ENCODE results near the gene ZNF213. TPM values are rescaled to one million over a fixed set of nuclear protein-coding genes. Genes with fewer than 3 reads are reported as not detected.

The ZNF213 gene
- polyA plus RNA-seq, 1 donor (not counting 4 experiments of a cell fraction or from before 2014, with no cell fraction given): 0.51 TPM

- Histone ChIP-seq H3K9ac (ENCODE audit: control insufficient read depth, extremely low read depth, insufficient read depth, low read length) (no peak overlapping the region), H3K36me3 (ENCODE audit: control insufficient read depth in 2 of 2, extremely low read depth in 1 of 2, insufficient read depth in 2 of 2, low read length in 2 of 2) (no peaks in the 10 kb centered on the region), H3K27ac (ENCODE audit: control insufficient read depth, insufficient read depth, low read length) (no peak overlapping the region), H3K4me3 (ENCODE audit: control insufficient read depth in 2 of 3, extremely low read depth in 1 of 3, insufficient read depth in 2 of 3, low read depth in 1 of 3, low read length in 3 of 3) (no peak overlapping the region), H3K4me2 (ENCODE audit: control insufficient read depth, extremely low read depth, insufficient read depth, low read depth, low read length) (no peak overlapping the region), H3K9me1 (ENCODE audit: control insufficient read depth, extremely low read depth, insufficient read depth, low read length) (no peaks in the 10 kb centered on the region), H3K9me3 (ENCODE audit: control insufficient read depth, low read depth, low read length) (no peaks in the 10 kb centered on the region), H3K79me2 (ENCODE audit: control insufficient read depth, insufficient read depth, low read length) (no peaks in the 10 kb centered on the region), H3K27me3 (ENCODE audit: control insufficient read depth, extremely low read depth, insufficient read depth, low read length) (no peaks in the 10 kb centered on the region), H4K20me1 (ENCODE audit: control insufficient read depth, extremely low read depth, insufficient read depth, low read length) (peaks cover 5% of the 10 kb centered on the region), H2AFZ (ENCODE audit: control insufficient read depth, low read length) (no peak overlapping the region), H3K4me1 (ENCODE audit: control insufficient read depth, extremely low read depth, insufficient read depth, low read length) (peaks cover 7% of the 10 kb centered on the region)
- dilution Hi-C loops (cut with MboI; ENCODE audit: extremely low pct_ligation_motif_present, low sequenced_read_pairs): no loop called here
- no peak for FAIRE-seq
- TF ChIP-seq EZH2 (IDR thresholded peaks at IDR 0.05; ENCODE audit: low read length): no peak
- TF ChIP-seq CTCF (optimal IDR thresholded peaks at IDR 0.05 in 1 of 3, IDR thresholded peaks at IDR 0.05 in 1 of 3, conservative IDR thresholded peaks at IDR 0.05 in 1 of 3; ENCODE audit: extremely low read depth in 1 of 3, insufficient read depth in 2 of 3, low read length in 3 of 3): no peak
- no peak for DNase-seq (ENCODE audit: low read depth, low spot score)
Measured at GRCh38 chr16:3147757-3148104, 12.9 kb downstream of the ZNF213 start.

- Histone ChIP-seq H4K20me1 (ENCODE audit: control insufficient read depth, extremely low read depth, insufficient read depth, low read length) (peaks cover 5% of the 10 kb centered on the region), H3K4me1 (ENCODE audit: control insufficient read depth, extremely low read depth, insufficient read depth, low read length) (peaks cover 7% of the 10 kb centered on the region), H3K27me3 (ENCODE audit: control insufficient read depth, extremely low read depth, insufficient read depth, low read length) (no peaks in the 10 kb centered on the region), H3K4me2 (ENCODE audit: control insufficient read depth, extremely low read depth, insufficient read depth, low read depth, low read length) (no peak overlapping the region), H3K9ac (ENCODE audit: control insufficient read depth, extremely low read depth, insufficient read depth, low read length) (no peak overlapping the region), H3K9me1 (ENCODE audit: control insufficient read depth, extremely low read depth, insufficient read depth, low read length) (no peaks in the 10 kb centered on the region), H3K9me3 (ENCODE audit: control insufficient read depth, low read depth, low read length) (no peaks in the 10 kb centered on the region), H2AFZ (ENCODE audit: control insufficient read depth, low read length) (no peak overlapping the region), H3K27ac (ENCODE audit: control insufficient read depth, insufficient read depth, low read length) (no peak overlapping the region), H3K79me2 (ENCODE audit: control insufficient read depth, insufficient read depth, low read length) (no peaks in the 10 kb centered on the region), H3K36me3 (ENCODE audit: control insufficient read depth in 2 of 2, extremely low read depth in 1 of 2, insufficient read depth in 2 of 2, low read length in 2 of 2) (no peaks in the 10 kb centered on the region), H3K4me3 (ENCODE audit: control insufficient read depth in 2 of 3, extremely low read depth in 1 of 3, insufficient read depth in 2 of 3, low read depth in 1 of 3, low read length in 3 of 3) (no peak overlapping the region)
- TF ChIP-seq EZH2 (IDR thresholded peaks at IDR 0.05; ENCODE audit: low read length) (no peak), CTCF (optimal IDR thresholded peaks at IDR 0.05 in 1 of 3, IDR thresholded peaks at IDR 0.05 in 1 of 3, conservative IDR thresholded peaks at IDR 0.05 in 1 of 3; ENCODE audit: extremely low read depth in 1 of 3, insufficient read depth in 2 of 3, low read length in 3 of 3) (no peak)
- dilution Hi-C loops (cut with MboI; ENCODE audit: extremely low pct_ligation_motif_present, low sequenced_read_pairs): no loop called here
- FAIRE-seq (no peak), DNase-seq (ENCODE audit: low read depth, low spot score) (no peak)
Measured at GRCh38 chr16:3148256-3149192, 13.7 kb downstream of the ZNF213 start.

All from keratinocyte (primary cell).